ENCODE data around the gene CLIP4. TPM values are rescaled to one million over a fixed set of nuclear protein-coding genes. Genes with fewer than 3 reads are reported as not detected.
A peak's percentile ranks its signal among the peaks of the same experiment; 100 is the strongest.

The CLIP4 gene
- total and polyA plus RNA-seq, 10 donors = 4.1 to 68.8 (median 28.2) TPM

GRCh38 chr2:29215739-29216608, 100.8 kb downstream of the CLIP4 start:
- intact Hi-C loops (cut with DNase I; ENCODE audit: low total_unique reads) = no loop called here
- Histone ChIP-seq H3K36me3 (no peaks in the 10 kb centered on the region), H3K9me3 (no peaks in the 10 kb centered on the region), H3K27me3 (replicated peaks in 1 of 7) (no peaks in the 10 kb centered on the region), H3K4me3 (no peak overlapping the region), H3K27ac (no peak overlapping the region), H3K4me1 (peaks cover 0 to 4% (median 0%) of the 10 kb centered on the region in 6 donors)
- WGBS, 5 donors = 85 to 91% (median 88%) methylated on average over 18 to 20 of the region's 20 CpGs
- no peak for TF ChIP-seq POLR2A (IDR thresholded peaks at IDR 0.05)
- peak; percentile 61 for DNase-seq

DNA sequence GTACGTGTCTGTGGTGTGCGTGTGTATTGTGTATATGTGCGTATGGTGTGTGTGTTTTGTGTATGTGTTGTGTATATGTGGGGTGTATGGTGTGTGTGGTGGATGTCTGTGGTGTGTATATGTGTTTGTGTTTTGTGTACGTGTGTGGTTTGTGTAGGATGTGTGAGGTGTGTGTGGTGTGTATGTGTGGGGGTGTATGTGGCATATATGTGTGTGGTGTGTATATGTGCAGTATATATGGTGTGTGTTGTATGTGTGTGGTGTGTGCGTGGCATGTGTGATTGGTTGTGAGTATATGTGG, 101.3 kb downstream of the CLIP4 start:
- no peaks in the 10 kb centered on the region for H3K36me3 ChIP-seq
- H3K27ac ChIP-seq = no peak overlapping the region
- no peaks in the 10 kb centered on the region for H3K27me3 ChIP-seq (replicated peaks in 1 of 7)
- no peak for DNase-seq
- no peaks in the 10 kb centered on the region for H3K9me3 ChIP-seq
- no peak overlapping the region for H3K4me3 ChIP-seq
- TF ChIP-seq POLR2A (IDR thresholded peaks at IDR 0.05) (no peak), POLR2AphosphoS5 (IDR thresholded peaks at IDR 0.05) (no peak)
- TF ChIP-seq, protein P1, sequence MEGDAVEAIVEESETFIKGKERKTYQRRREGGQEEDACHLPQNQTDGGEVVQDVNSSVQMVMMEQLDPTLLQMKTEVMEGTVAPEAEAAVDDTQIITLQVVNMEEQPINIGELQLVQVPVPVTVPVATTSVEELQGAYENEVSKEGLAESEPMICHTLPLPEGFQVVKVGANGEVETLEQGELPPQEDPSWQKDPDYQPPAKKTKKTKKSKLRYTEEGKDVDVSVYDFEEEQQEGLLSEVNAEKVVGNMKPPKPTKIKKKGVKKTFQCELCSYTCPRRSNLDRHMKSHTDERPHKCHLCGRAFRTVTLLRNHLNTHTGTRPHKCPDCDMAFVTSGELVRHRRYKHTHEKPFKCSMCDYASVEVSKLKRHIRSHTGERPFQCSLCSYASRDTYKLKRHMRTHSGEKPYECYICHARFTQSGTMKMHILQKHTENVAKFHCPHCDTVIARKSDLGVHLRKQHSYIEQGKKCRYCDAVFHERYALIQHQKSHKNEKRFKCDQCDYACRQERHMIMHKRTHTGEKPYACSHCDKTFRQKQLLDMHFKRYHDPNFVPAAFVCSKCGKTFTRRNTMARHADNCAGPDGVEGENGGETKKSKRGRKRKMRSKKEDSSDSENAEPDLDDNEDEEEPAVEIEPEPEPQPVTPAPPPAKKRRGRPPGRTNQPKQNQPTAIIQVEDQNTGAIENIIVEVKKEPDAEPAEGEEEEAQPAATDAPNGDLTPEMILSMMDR (IDR thresholded peaks at IDR 0.05 in 8 of 11, conservative IDR thresholded peaks at IDR 0.05 in 3 of 11) = no peak
- peaks cover 0 to 4% (median 0%) of the 10 kb centered on the region in 6 donors for H3K4me1 ChIP-seq
- intact Hi-C loops (cut with DNase I; ENCODE audit: low total_unique reads) = no loop called here
- 91 to 97% (median 96%) methylated on average over 5 of the region's 5 CpGs for WGBS, 5 donors

DNA sequence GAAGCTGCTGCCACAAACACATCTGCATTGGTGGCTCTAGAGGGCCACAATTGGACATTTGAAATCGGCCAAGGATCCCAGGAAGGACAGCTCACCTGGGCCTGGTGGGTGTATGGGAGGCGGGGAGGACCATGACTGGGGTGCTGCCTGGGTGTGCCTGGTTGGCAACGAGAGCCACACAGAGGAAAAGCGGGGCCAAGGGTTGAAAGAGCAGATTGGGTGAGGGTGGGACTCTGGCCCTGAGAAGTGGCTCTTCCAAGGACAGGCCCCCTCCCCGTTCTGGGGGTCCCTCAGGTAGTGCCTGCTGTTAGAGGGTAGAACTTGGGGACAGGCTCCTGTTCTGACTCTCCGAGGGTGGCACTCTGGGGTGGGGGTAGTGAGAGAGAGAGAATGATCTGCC, 102.9 kb downstream of the CLIP4 start:
- TF ChIP-seq POLR2AphosphoS5 (IDR thresholded peaks at IDR 0.05) (no peak), POLR2A (IDR thresholded peaks at IDR 0.05) (no peak)
- TF ChIP-seq, protein P1 (IDR thresholded peaks at IDR 0.05 in 8 of 11, conservative IDR thresholded peaks at IDR 0.05 in 3 of 11) = no peak
- Histone ChIP-seq H3K36me3 (no peaks in the 10 kb centered on the region), H3K9me3 (no peaks in the 10 kb centered on the region), H3K27ac (no peak overlapping the region), H3K4me3 (no peak overlapping the region), H3K27me3 (replicated peaks in 1 of 7) (no peaks in the 10 kb centered on the region), H3K4me1 (no peaks in the 10 kb centered on the region)
- 70 to 88% (median 77%) methylated on average over 6 of the region's 6 CpGs for WGBS, 5 donors
- intact Hi-C loops (cut with DNase I; ENCODE audit: low total_unique reads) = no loop called here
- DNase-seq = peak; percentile 58

DNA sequence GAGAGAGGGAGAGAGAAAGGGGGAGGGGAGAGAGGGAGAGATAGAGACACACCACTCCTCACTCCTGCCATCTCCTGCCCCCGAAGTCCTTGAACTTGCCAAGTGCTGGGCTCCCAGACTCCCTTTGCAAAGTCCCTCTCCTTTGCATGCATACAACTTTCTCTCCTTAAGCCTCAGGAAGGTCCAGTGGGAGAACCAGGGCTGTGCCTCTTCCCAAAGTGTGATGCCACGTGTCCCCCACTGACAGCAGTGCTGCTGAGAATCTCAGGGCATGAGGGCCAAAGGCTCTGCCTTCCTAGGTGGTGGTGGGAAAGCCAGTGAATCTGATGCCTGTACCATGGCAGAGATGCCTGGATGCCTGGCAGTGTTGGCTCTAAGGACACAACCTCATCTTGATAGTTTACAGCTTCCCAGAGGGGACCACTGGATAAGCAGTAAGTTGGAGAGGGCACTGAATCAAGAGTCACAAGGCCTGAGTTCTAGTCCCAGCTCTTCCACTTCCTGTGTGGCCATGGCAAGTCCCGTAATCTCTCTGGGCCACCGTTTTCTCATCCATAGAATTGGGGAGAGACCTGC, 103.4 kb downstream of the CLIP4 start:
- no peak overlapping the region for H3K27ac ChIP-seq
- intact Hi-C loops (cut with DNase I; ENCODE audit: low total_unique reads) = no loop called here
- H3K4me1 ChIP-seq = peaks cover 0 to under 1% (median 0%) of the 10 kb centered on the region in 6 donors
- no peaks in the 10 kb centered on the region for H3K27me3 ChIP-seq (replicated peaks in 1 of 7)
- no peaks in the 10 kb centered on the region for H3K36me3 ChIP-seq
- TF ChIP-seq POLR2A (IDR thresholded peaks at IDR 0.05) (no peak), POLR2AphosphoS5 (IDR thresholded peaks at IDR 0.05) (no peak)
- TF ChIP-seq, protein P1 (IDR thresholded peaks at IDR 0.05 in 8 of 11, conservative IDR thresholded peaks at IDR 0.05 in 3 of 11) = no peak
- WGBS, 5 donors = 68 to 85% (median 82%) methylated on average over 4 of the region's 4 CpGs
- no peaks in the 10 kb centered on the region for H3K9me3 ChIP-seq
- DNase-seq = peak; percentile 49
- no peak overlapping the region for H3K4me3 ChIP-seq
